Measurements from ENCODE around the gene TRAF6.

Gene TRAF6

DNA sequence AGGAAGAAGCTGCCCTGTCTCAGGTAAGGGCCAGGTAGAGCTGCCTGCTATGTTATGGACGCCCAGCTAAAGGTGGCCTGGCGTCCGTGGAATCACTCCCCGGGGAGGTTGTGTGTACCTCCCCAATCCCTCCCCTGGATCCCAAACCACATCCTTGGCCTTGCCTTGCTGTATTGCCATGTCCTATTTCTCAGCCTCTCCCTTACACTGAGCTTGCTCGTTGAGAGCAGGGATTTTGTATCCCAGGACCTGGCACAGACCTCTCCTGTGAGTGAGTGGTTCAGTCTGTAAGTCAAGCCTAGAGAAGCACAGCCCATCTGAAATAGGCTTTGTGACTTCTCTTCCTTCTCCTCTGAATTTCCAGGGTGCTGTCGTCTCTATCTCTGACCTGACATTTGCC is 53.9 kb downstream of the TRAF6 start:
- no peak for DNase-seq

- no peak for DNase-seq
Observed at GRCh38 chr11:36455658-36456111, 54.4 kb downstream of the TRAF6 start.

GRCh38 chr11:36454941-36455631 is 55.0 kb downstream of the TRAF6 start:
- no peak for DNase-seq

DNA sequence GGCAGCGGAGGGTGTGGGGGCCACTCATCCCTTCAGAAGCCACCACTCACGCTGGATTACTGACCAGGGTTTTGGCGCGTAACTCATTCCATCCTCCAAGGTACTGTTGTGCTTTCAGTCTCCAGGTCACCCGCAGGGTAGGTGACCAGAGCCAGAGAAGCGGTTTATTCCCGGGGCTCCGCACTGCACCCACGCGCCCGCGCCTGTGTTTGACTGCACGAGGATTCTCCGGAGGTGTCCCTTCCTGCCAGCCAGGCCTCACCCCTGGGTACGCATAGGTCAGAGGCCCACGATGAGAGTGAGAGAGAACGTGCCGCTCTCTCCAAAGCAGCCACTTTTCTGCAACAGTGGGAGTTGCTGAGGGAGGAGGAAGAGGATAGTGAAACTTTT is 55.5 kb downstream of the TRAF6 start:
- no peak for DNase-seq

- peak; percentile 43 for DNase-seq
Observed at GRCh38 chr11:36453678-36454077, 56.4 kb downstream of the TRAF6 start.

DNA sequence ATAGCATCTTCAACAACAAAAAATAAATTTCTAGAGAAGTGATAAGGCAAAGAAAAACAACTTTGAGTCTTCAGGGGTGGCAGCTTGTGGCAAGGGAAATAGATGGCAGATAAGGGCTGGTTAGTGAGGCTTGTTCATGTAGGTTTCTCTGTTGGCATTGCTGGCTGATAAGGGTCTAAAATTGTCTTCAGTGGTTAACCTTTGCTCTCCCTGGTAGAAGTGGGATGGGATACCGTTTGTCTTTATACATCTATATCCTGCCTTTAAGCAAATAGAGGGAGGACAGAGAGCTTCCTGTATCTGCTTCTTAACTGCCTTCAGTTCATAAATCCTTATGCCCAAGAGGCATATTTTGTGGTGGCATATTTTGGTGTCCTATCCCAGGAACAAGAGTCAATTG is 57.1 kb downstream of the TRAF6 start:
- no peak for DNase-seq

DNA sequence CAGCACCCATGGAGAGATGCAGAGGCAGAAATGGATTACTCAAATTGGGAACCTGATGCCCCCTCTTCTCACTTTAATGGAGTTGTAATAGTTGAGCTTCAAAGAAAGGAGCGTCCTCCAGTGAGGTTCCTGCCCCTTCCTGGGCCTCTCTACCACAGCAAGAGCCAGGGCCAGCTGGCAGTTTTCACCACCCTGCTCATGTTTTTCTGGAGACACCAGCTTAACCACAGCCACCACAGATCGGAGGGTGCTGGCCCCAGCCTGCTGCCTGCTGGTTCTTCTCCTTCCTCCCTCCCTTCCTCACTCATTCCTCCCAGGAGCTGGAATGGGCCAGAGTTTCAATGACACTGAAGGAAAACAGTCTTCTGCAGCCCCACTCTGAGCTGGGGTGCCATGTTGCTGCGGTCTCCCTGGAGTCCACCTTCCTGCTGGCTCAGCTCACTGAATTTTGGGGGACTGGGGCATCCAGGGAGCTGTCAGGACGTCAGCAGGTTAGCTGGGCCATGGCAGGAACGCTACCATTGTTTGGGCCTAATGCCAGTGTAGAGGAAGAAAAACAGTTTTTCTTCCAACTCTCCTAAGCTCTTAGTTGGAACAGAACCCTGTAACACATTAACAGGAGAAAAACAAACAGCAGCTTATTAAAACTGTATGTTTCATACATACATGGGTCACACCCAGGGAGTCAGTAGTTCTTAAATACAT is 57.7 kb downstream of the TRAF6 start:
- no peak for DNase-seq

- DNase-seq, result no peak
Observed at GRCh38 chr11:36451681-36452080, 58.4 kb downstream of the TRAF6 start.

DNA sequence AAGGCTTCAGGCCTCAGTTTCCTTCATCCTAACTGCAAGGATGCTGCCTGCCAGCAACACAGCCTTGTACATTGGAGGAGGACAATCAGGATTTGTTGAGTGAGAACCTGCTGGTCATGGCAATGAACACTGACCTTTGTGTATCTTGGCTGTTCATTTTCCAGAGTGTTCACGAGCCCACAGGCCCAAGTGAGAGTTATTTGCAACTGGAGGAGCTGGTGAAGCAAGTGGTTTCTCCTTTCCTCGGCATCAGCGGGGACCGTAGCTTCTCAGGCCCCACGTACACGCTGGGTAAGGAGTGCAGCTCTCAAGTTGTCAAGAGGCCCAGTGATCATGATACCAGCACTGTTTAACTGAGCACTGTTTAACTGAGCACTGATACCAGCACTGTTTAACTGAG is 59.0 kb downstream of the TRAF6 start:
- no peak for DNase-seq

- no peak for DNase-seq
Observed at GRCh38 chr11:36450110-36450572, 59.9 kb downstream of the TRAF6 start.

DNA sequence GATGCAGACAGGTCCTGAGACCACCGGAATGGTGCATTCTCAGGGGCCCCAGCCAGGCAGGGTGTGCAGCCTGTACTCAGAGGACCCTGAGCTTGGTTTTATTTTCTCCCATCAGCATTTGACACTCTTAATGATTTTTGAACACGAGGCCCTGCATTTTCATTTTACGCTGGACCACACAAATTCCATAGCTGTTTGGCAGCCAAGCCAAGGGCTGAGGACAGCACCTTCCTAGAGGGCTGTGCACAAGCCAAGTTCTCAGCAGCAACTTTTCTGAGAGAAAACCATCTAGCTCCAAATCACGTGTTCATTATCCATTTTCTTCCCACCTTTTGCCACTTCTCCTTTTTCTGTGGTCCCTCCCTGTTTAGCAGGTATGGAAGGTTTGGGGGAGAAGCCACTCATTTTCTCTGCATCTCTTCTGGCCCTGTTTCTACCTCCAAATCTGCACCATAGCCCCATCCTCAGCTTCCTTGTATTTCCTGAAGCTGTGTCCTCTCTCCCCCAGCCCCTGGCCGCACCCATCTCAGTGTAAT is 60.4 kb downstream of the TRAF6 start:
- DNase-seq, result no peak

GRCh38 chr11:36447947-36448346 is 62.1 kb downstream of the TRAF6 start:
- no peak for DNase-seq

DNA sequence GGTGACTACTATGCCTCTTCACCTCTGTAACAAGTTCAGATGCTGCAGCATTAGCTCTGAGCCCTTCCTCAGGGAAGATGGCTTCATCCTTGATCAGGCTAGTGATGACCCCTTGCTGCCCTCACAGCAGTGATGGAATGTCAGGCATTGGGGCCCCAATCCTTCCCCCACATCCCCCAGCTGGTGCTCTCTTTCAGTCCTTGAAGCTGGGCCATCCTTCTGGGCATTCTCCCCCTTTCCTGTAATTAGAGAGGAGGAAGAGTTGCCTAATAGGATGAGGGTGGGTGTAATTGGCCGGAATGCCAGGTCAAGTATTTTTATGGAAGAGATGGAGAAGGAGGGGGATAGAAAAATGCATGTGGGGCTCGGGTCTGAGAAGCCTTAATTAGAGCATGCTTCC is 62.6 kb downstream of the TRAF6 start:
- no peak for DNase-seq

DNA sequence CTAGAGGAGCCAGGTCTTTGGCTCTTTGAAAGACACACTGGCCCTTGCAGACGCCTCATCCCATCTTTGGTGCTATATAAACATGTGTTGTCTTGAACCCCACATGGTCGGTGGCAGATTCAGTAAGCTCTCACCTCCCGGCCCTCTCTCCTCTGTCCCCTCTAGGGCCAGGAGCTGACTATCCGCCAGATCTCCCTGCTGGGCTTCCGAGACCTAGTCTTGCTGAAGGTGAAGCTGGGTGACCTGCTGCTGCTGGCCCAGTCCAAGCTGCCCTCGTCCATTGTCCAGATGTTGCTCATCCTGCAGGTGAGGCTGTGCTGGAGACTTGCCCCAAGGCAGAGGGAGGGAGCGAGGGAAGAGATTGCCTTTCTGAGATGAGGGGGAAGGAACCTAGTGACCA is 63.9 kb downstream of the TRAF6 start:
- DNase-seq, result no peak

- no peak for DNase-seq
Observed at GRCh38 chr11:36443661-36444060, 66.4 kb downstream of the TRAF6 start.

- DNase-seq, result no peak
Observed at GRCh38 chr11:36441610-36442208, 68.4 kb downstream of the TRAF6 start.

DNA sequence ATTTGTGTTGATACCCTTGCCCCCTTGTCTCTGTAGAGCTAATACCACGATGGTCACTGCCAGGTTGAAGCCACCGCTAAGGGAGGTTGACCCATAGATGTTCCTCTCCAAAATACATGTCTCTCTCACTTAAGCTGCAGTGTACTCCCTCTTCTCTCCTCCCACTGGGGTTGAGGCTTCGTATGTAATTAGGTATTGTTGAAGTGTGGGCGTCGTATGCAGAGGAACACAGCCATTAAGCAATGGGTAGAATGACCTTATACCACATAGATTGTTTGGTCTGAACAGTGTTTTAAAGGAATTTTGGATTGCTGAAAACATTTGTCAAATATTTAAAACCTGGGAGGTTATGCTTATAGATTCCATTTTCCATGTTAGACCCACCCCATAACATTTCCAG is 71.9 kb downstream of the TRAF6 start:
- DNase-seq, result no peak

DNA sequence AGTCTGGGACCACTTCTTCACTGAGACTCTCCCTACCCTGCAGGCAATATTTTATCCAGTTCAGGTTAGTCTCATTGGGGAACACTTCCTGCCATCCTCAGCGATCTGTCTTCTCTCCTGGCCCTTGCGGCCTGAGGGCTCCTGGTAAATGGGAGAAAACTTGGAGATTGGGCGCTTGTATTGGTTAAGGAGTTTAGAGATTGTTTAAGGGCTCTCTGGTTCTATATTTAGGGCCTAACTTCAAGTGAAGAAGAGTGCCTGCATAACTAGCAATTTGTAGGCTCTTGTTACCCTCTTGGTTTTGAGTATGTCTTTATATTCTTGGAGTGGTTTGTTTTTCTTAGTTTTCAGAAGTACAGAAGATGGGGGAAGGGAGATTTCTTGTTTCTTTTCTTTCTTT is 72.7 kb downstream of the TRAF6 start:
- no peak for DNase-seq

Data from CD4-positive, alpha-beta T cell treated with Interferon gamma for 1 hour (primary cell).